ENCODE measurements around the gene POMC. TPM values are rescaled to one million over a fixed set of nuclear protein-coding genes. Genes with fewer than 3 reads are reported as not detected.

POMC gene
- total and polyA plus RNA-seq, 2 of the 8 experiments (the other 6 are each of a cell fraction or from before 2014, with no cell fraction given), result 1.7 to 4.7 TPM

GRCh38 chr2:25146896-25147295, 21.5 kb downstream of the POMC start:
- no peaks in the 10 kb centered on the region for H3K23me2 ChIP-seq (ENCODE audit: low read depth, low read length)
- no peak overlapping the region for H2BK20ac ChIP-seq (ENCODE audit: low read length)
- H3K4me2 ChIP-seq (ENCODE audit: insufficient read depth in 1 of 2, low read depth in 2 of 2, low read length in 2 of 2), result no peak overlapping the region
- no peaks in the 10 kb centered on the region for H4K20me1 ChIP-seq (replicated peaks in 1 of 2; ENCODE audit: control insufficient read depth in 1 of 2, insufficient read depth in 2 of 2, low read length in 2 of 2)
- CTCF ChIA-PET (ENCODE audit: partially characterized antibody), result interaction anchor here (0.7 to 1.2 kb wide), 3 partner anchors 82 to 525 kb away, joined by 3 read pairs; no protein-coding TSS in a partner anchor
- POLR2A ChIA-PET (ENCODE audit: partially characterized antibody), result no interaction called here
- no peak overlapping the region for H3K4me3 ChIP-seq (ENCODE audit: extremely low read depth in 1 of 4, insufficient read depth in 2 of 4, low read depth in 3 of 4, low read length in 4 of 4)
- H2AK5ac ChIP-seq (ENCODE audit: low read depth, low read length), result no peak overlapping the region
- no peak overlapping the region for H4K5ac ChIP-seq (ENCODE audit: insufficient read length, low read depth, low read length)
- H3K14ac ChIP-seq (ENCODE audit: insufficient read length), result no peak overlapping the region
- no peak overlapping the region for H3K23ac ChIP-seq (ENCODE audit: insufficient read length)
- H3K9me3 ChIP-seq (ENCODE audit: insufficient read depth in 2 of 2, low read depth in 1 of 2, low read length in 1 of 2), result no peaks in the 10 kb centered on the region
- no peaks in the 10 kb centered on the region for H3K27me3 ChIP-seq (replicated peaks in 1 of 4; ENCODE audit: control insufficient read depth in 3 of 4, extremely low read depth in 1 of 4, insufficient read depth in 3 of 4, low read length in 3 of 4)
- 96% methylated on average over 10 of the region's 10 CpGs; no CpG with 5 or more reads in 1 of the 2 experiments for WGBS, 2 experiments (ENCODE audit: extremely low coverage in 1 of 2, insufficient coverage in 1 of 2, insufficient read length in 1 of 2, insufficient replicate concordance in 2 of 2, low coverage in 1 of 2, low lambda C conversion rate in 2 of 2, missing lambda C conversion rate in 1 of 2)
- H3K79me2 ChIP-seq (ENCODE audit: control insufficient read depth in 1 of 2, insufficient read depth in 2 of 2, low read length in 2 of 2), result no peaks in the 10 kb centered on the region
- no peak overlapping the region for H3K56ac ChIP-seq (replicated peaks; ENCODE audit: insufficient read length, low read depth, low read length)
- no peak overlapping the region for H2BK12ac ChIP-seq (ENCODE audit: low read depth, low read length)
- no peak overlapping the region for H3K4ac ChIP-seq (replicated peaks; ENCODE audit: insufficient read length, low read depth, low read length)
- H3K27ac ChIP-seq (ENCODE audit: low read depth, low read length), result no peak overlapping the region
- no peak overlapping the region for H2BK5ac ChIP-seq (ENCODE audit: low read depth, low read length)
- no peak overlapping the region for H4K8ac ChIP-seq (ENCODE audit: extremely low read depth, insufficient read depth, low read length)
- peaks cover 0 to 2% (median 0%) of the 10 kb centered on the region in 4 experiments; a peak in 3 of 8 replicates for H3K36me3 ChIP-seq (ENCODE audit: control insufficient read depth in 2 of 4, insufficient read depth in 4 of 4, low read length in 3 of 4)
- no peak for FAIRE-seq
- no peak overlapping the region for H2AFZ ChIP-seq (ENCODE audit: low read length)
- no peak overlapping the region; the same call in 1 of the 2 replicates for H3K18ac ChIP-seq (ENCODE audit: extremely low read depth, low read length)
- H4K91ac ChIP-seq (replicated peaks; ENCODE audit: insufficient read length, low read length), result no peak overlapping the region
- DNase-seq (ENCODE audit: low read depth in 1 of 2, low spot score in 2 of 2), result no peak
- no peaks in the 10 kb centered on the region for H3K79me1 ChIP-seq (ENCODE audit: low read depth, low read length)
- H3K9ac ChIP-seq (replicated peaks in 1 of 4; ENCODE audit: extremely low read depth in 1 of 4, low read depth in 3 of 4, low read length in 3 of 4), result no peak overlapping the region
- no peak overlapping the region for H2BK120ac ChIP-seq (replicated peaks; ENCODE audit: low read depth, low read length)
- H2BK15ac ChIP-seq (ENCODE audit: low read length), result no peak overlapping the region
- H3K4me1 ChIP-seq (replicated peaks in 1 of 4; ENCODE audit: control insufficient read depth in 3 of 4, insufficient read depth in 4 of 4, low read length in 3 of 4), result no peaks in the 10 kb centered on the region
- TF ChIP-seq NRF1 (IDR thresholded peaks at IDR 0.05; ENCODE audit: low read depth, low read length) (no peak), CBX5 (IDR thresholded peaks at IDR 0.05; ENCODE audit: low read depth, low read length) (no peak), SIRT6 (IDR thresholded peaks at IDR 0.05; ENCODE audit: low read length) (no peak), RFX5 (IDR thresholded peaks at IDR 0.05; ENCODE audit: borderline replicate concordance, low read depth, low read length) (no peak), MAFK (IDR thresholded peaks at IDR 0.05; ENCODE audit: low read depth, low read length) (no peak), NANOG (IDR thresholded peaks at IDR 0.05; ENCODE audit: insufficient read depth, low read depth, low read length, poor library complexity, severe bottlenecking) (no peak), POLR2A (IDR thresholded peaks at IDR 0.05; ENCODE audit: control extremely low read depth in 1 of 2, low read depth in 2 of 2, low read length in 2 of 2) (no peak), CHD1 (IDR thresholded peaks at IDR 0.05; ENCODE audit: low read depth, low read length) (no peak), ATF2 (IDR thresholded peaks at IDR 0.05; ENCODE audit: low read length) (no peak), USF2 (IDR thresholded peaks at IDR 0.05; ENCODE audit: low read length) (no peak), TCF12 (IDR thresholded peaks at IDR 0.05; ENCODE audit: low read depth, low read length) (no peak), SAP30 (IDR thresholded peaks at IDR 0.05; ENCODE audit: insufficient read depth, insufficient replicate concordance, low read length) (no peak)
